Psoas muscle (tissue), 8 donors: ENCODE data around the gene VAV2. TPM values are rescaled to one million over a fixed set of nuclear protein-coding genes. Genes with fewer than 3 reads are reported as not detected.

Source experiments
- ATAC-seq, 4 donors: fragments of 200-7000 bp; cut with Tn5 transposase; one replicate each; pipeline ENCODE4 v1.9.1; 2020; ENCODE audit warnings: moderate library complexity in 3 of 4, mild to moderate bottlenecking in 2 of 4
- DNase-seq, 2 donors: peaks; one replicate each; pipeline ENCODE4 v3.0.0-alpha.2; 2020
- H3K27ac ChIP-seq: fragments of 200-600 bp; one replicate; pipeline ENCODE4 v1.8.0; 2022
- H3K27me3 ChIP-seq, 3 donors: fragments of 200-600 bp in 1 of 3; one replicate each; pipeline versions ENCODE4 v1.6.1 to v1.8.0; 2013 to 2022; ENCODE audit warnings: low read length in 2 of 3, mild to moderate bottlenecking in 2 of 3, moderate library complexity in 1 of 3; ENCODE audit not compliant: insufficient read depth in 3 of 3
- H3K36me3 ChIP-seq, 2 donors: fragments of 200-600 bp in 1 of 2; one replicate each; pipeline versions ENCODE4 v1.6.1 to v1.8.0; 2013 to 2022; ENCODE audit warnings: low read depth in 1 of 2, mild to moderate bottlenecking in 1 of 2, moderate library complexity in 1 of 2; ENCODE audit not compliant: insufficient read depth in 1 of 2
- H3K4me1 ChIP-seq: fragments of 200-600 bp; one replicate; pipeline ENCODE4 v1.8.0; 2022
- H3K4me3 ChIP-seq: fragments of 200-600 bp; one replicate; pipeline ENCODE4 v1.8.0; 2022; ENCODE audit warnings: mild to moderate bottlenecking
- H3K9me3 ChIP-seq: fragments of 200-600 bp; one replicate; pipeline ENCODE4 v1.8.0; 2022
- WGBS, 3 donors: extraction: QIAGEN DNeasy Blood & Tissue Kit; methylation state at CpG; one replicate each; pipeline versions ENCODE4 v1.1.6 to v1.1.7; 2013; 5-methylcytosine and 5-hydroxymethylcytosine counted together
- intact Hi-C, 2 donors: fragments of 100-400 bp; cut with DNase I; formaldehyde crosslinking; loops; one replicate each; pipeline versions ENCODE4 v1.11.0 to v1.14.2; 2022
- polyA plus RNA-seq, 3 donors: library from polyadenylated mRNA; stranded (reverse); fragments of 200-250 nt; gene quantifications; one replicate each; pipeline ENCODE4 v1.2.3, GENCODE V29; 2013
- total RNA-seq, 4 donors: library from RNA; stranded (reverse); fragmentation: NEBNext Ultra II Directional in 2 of 4; extraction: Animal tissue kit (Norgen Biotek cat#: 25700) in 2 of 4; gene quantifications; one replicate each; pipeline versions ENCODE4 v1.2.1 to v1.2.4, GENCODE V29; 2021 to 2023
- TF ChIP-seq, protein P1 (sequence below): fragments of 200-600 bp; IDR thresholded peaks from one replicate; pipeline ENCODE4 v1.8.0; 2022; ENCODE audit warnings: antibody characterized with exemption
- donor health status: healthy with polysubstance abuse.
- donor health status: DM: no; HTN: no; CAD: no; lungs with moderate emphysema.
- donor health status: Bipolar disorder and iron deficiency.
- donor health status: healthy.
- donor health status: DM: yes; HTN: yes; CAD: no.
- donor health status: DM: no; HTN: no; CAD: no.
- donor health status: DM: no; HTN: no; CAD: no.
- donor health status: DM: yes; HTN: yes; CAD: no.

VAV2 gene
- total and polyA plus RNA-seq, 7 donors, result 0.70 to 2.9 (median 1.4) TPM

GRCh38 chr9:134027561-134027960 is 35.4 kb upstream of the VAV2 start:
- Histone ChIP-seq H3K27ac (no peak overlapping the region), H3K27me3 (no peaks in the 10 kb centered on the region), H3K4me1 (peaks cover 8% of the 10 kb centered on the region), H3K36me3 (peaks cover 0 to 43% of the 10 kb centered on the region in 2 donors), H3K9me3 (no peaks in the 10 kb centered on the region), H3K4me3 (no peak overlapping the region)
- TF ChIP-seq, protein P1, sequence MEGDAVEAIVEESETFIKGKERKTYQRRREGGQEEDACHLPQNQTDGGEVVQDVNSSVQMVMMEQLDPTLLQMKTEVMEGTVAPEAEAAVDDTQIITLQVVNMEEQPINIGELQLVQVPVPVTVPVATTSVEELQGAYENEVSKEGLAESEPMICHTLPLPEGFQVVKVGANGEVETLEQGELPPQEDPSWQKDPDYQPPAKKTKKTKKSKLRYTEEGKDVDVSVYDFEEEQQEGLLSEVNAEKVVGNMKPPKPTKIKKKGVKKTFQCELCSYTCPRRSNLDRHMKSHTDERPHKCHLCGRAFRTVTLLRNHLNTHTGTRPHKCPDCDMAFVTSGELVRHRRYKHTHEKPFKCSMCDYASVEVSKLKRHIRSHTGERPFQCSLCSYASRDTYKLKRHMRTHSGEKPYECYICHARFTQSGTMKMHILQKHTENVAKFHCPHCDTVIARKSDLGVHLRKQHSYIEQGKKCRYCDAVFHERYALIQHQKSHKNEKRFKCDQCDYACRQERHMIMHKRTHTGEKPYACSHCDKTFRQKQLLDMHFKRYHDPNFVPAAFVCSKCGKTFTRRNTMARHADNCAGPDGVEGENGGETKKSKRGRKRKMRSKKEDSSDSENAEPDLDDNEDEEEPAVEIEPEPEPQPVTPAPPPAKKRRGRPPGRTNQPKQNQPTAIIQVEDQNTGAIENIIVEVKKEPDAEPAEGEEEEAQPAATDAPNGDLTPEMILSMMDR, result no peak
- ATAC-seq (no peak), DNase-seq (no peak)
- intact Hi-C loops, result loop anchor here (2.0 to 5.0 kb wide), 2 partner anchors 17 to 35 kb away; no protein-coding TSS in a partner anchor
- WGBS, 3 donors, result 92 to 95% (median 92%) methylated on average over 7 of the region's 7 CpGs

DNA sequence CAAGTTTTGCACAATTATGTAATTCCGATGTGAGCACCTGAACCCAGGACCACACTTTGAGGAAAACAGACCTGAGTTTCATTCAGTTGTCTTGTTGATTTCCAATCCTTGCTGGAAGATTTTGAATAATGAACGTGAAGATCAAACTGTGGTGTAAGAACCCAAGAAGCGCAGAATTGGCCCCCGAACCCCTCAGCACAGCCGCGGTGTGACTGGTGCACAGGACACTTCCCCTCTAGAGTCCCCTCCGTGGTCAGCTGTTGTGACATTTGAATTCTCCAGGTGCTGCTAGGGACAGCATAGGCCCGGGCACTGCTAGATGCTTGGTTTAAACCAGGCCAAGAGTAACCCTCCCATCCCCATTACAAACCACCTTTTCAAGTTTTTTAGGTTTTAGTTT is 34.9 kb upstream of the VAV2 start:
- WGBS, 3 donors, result 83 to 90% (median 85%) methylated on average over 8 of the region's 8 CpGs

GRCh38 chr9:134026581-134026980 is 34.5 kb upstream of the VAV2 start:
- ATAC-seq (no peak), DNase-seq (no peak)
- Histone ChIP-seq H3K4me3 (no peak overlapping the region), H3K36me3 (peaks cover 0 to 34% of the 10 kb centered on the region in 2 donors), H3K27ac (no peak overlapping the region), H3K4me1 (peaks cover 8% of the 10 kb centered on the region), H3K9me3 (no peaks in the 10 kb centered on the region), H3K27me3 (no peaks in the 10 kb centered on the region)
- intact Hi-C loops, result loop anchor here (2.0 to 5.0 kb wide), 2 partner anchors 18 to 36 kb away; no protein-coding TSS in a partner anchor
- TF ChIP-seq, protein P1, result no peak
- WGBS, 3 donors, result 75 to 88% (median 80%) methylated on average over 18 of the region's 18 CpGs

More for the DNA sequence above, 34.9 kb upstream of the VAV2 start:
- DNase-seq (no peak), ATAC-seq (no peak)
- Histone ChIP-seq H3K27ac (no peak overlapping the region), H3K4me1 (peaks cover 8% of the 10 kb centered on the region), H3K9me3 (no peaks in the 10 kb centered on the region), H3K36me3 (peaks cover 0 to 38% of the 10 kb centered on the region in 2 donors), H3K4me3 (no peak overlapping the region), H3K27me3 (no peaks in the 10 kb centered on the region)
- intact Hi-C loops, result loop anchor here (2.0 to 5.0 kb wide), 2 partner anchors 18 to 35 kb away; no protein-coding TSS in a partner anchor
- TF ChIP-seq, protein P1, result no peak

- intact Hi-C loops, result loop anchor here (2.0 to 5.0 kb wide), 3 partner anchors 19 to 43 kb away; partner anchors contain the start of gene BRD3 (in 1 of the 2)
- peak overlapping the region; percentile 51 for H3K27ac ChIP-seq
- peak; percentile 39 to 72 for DNase-seq
- H3K4me3 ChIP-seq, result peak overlapping the region; percentile 87
- H3K36me3 ChIP-seq, result peaks cover 0 to 27% of the 10 kb centered on the region in 2 donors
- no peaks in the 10 kb centered on the region for H3K27me3 ChIP-seq
- TF ChIP-seq, protein P1, result no peak
- peaks cover 8% of the 10 kb centered on the region for H3K4me1 ChIP-seq
- ATAC-seq, result peak in 2 of 4 donors; percentile 0 to 1
- H3K9me3 ChIP-seq, result no peaks in the 10 kb centered on the region
- WGBS, 3 donors, result 11 to 18% (median 12%) methylated on average over 56 to 66 of the region's 66 CpGs
These were observed 33.8 kb upstream of the VAV2 start for GRCh38 chr9:134025606-134026541.
